HG02852 (cell line): ENCODE data around the gene F10.

ENCODE experiments used
- ATAC-seq: cut with Tn5 transposase; IDR thresholded peaks from one replicate; pipeline ENCODE4 v1.9.1; 2021; ENCODE audit warnings: mild to moderate bottlenecking, moderate library complexity; ENCODE audit not compliant: unreplicated experiment

Gene F10

GRCh38 chr13:113187883-113188665, 65.5 kb downstream of the F10 start:
- no peak for ATAC-seq

- ATAC-seq, result no peak
These were observed 67.6 kb downstream of the F10 start for GRCh38 chr13:113190181-113190580.

- ATAC-seq, result no peak
These were observed 69.7 kb downstream of the F10 start for GRCh38 chr13:113192279-113192678.

GRCh38 chr13:113192902-113193301, 70.3 kb downstream of the F10 start:
- no peak for ATAC-seq

- ATAC-seq, result no peak
These were observed 72.8 kb downstream of the F10 start for GRCh38 chr13:113195360-113195759.

GRCh38 chr13:113196970-113197737, 74.6 kb downstream of the F10 start:
- ATAC-seq, result no peak
